ENCODE data around the gene PYGB.
A peak's percentile ranks its signal among the peaks of the same experiment; 100 is the strongest.

The PYGB gene

DNA sequence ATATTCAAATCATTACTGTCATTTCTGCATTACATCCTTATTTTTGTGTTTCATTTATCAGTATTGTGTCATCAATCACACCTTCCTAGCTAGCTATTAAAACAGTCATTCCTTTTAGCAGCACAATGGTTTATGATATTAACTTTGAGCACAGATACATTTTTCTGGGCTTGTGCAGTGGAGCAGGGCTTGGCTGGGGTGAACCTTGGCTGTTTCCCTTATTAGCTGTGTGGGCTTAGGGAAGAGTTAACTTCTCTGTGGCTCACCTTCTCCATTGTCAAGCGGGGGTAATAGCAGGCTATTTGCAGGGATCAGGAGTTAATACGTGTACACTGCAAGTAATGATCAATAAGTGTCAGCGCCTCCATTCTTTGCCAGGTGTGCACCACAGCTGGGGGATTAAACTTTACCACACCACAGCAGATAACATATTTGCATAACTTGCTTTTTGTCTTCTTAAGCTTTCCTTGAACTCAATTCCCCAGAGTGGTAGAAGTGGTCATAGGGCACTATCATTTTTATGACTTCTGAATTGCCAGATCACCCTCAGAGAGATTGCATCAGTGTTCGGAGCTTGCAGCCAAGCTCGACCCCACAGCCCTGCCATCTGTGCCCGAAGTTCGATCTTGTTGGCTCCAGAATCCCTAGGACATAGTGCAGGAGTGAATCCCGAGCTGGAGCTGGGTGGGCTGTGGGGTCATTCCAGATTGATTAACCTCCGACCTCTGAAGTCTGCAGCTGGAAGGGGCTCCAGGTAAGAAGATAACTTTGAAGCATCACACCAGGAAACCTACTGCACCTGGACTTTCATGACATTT, 1.5 kb upstream of the PYGB start:
- TF ChIP-seq ARNTL (CRISPR knock-in tag; IDR thresholded peaks at IDR 0.05; ENCODE audit: borderline replicate concordance, low read depth) (no peak), GLIS3 (CRISPR knock-in tag; IDR thresholded peaks at IDR 0.05) (no peak), RARB (CRISPR knock-in tag; IDR thresholded peaks at IDR 0.05) (no peak), TCF4 (CRISPR knock-in tag; IDR thresholded peaks at IDR 0.05; ENCODE audit: borderline replicate concordance) (no peak), PPARA (CRISPR knock-in tag; IDR thresholded peaks at IDR 0.05; ENCODE audit: borderline replicate concordance) (no peak), PATZ1 (CRISPR knock-in tag; IDR thresholded peaks at IDR 0.05; ENCODE audit: borderline replicate concordance) (no peak), CSDC2 (CRISPR knock-in tag; IDR thresholded peaks at IDR 0.05) (no peak)
- ATAC-seq: no peak

DNA sequence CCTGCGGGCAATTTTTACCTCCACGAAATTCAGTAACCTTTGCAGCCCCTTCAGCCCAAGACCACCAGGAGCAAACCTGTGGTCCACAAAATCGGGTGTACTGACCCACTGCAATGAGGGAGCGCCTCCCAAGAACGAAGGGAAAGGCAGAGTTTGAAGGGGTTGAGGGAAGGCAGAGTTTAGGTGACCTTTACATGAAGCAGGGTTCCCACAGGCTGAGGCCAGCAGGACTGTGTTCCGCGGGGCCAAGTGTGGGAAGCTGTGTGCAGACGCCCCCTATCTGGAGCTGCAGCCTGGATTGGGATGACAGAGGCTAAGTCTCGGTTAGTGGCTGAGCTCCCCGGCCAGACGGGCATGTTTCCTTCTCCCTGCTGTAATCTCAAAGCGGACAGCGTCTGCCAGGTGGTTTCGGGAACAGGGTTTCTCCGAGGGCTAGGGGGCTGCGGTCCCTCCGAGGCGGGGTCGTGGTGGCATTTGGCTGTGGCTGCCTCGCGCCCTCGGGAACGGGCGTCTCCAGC, 826 bp upstream of the PYGB start:
- TF ChIP-seq ZFP30 (CRISPR knock-in tag; IDR thresholded peaks at IDR 0.05): no peak
- TF ChIP-seq TOX (CRISPR knock-in tag; IDR thresholded peaks at IDR 0.05; ENCODE audit: borderline replicate concordance): no peak
- no peak for TF ChIP-seq OSR1 (CRISPR knock-in tag; IDR thresholded peaks at IDR 0.05)
- TF ChIP-seq ARNTL (CRISPR knock-in tag; IDR thresholded peaks at IDR 0.05; ENCODE audit: borderline replicate concordance, low read depth): no peak
- no peak for TF ChIP-seq BACH2 (CRISPR knock-in tag; IDR thresholded peaks at IDR 0.05; ENCODE audit: borderline replicate concordance)
- TF ChIP-seq PPARA (CRISPR knock-in tag; IDR thresholded peaks at IDR 0.05; ENCODE audit: borderline replicate concordance): no peak
- no peak for TF ChIP-seq ZNF565 (CRISPR knock-in tag; conservative IDR thresholded peaks at IDR 0.05; ENCODE audit: low read depth)
- ATAC-seq: peak; percentile 83

DNA sequence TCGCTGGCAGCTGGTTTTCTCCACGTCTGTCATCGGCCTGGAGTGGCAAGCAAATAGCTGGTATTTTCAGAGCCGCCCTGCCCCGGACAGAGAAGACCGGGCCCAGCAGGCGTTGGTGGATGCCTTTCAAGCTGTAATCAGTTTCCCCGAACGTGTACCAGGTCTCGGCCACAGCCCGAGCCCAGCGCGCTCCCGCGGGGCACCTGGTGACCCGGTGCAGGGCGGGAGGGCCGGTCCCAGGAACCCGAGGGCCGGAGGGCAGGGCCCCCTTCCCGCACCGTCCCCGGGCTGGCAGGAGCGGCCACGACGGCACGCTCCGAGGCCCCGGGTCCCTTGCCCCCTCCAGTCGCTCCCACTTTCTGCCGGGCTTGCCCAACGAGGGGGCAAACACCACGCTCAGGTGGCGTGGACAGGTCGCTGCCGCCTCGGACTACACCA, 348 bp upstream of the PYGB start:
- TF ChIP-seq CREB5 (CRISPR knock-in tag; IDR thresholded peaks at IDR 0.05; ENCODE audit: low read depth) (no peak), TCF4 (CRISPR knock-in tag; IDR thresholded peaks at IDR 0.05; ENCODE audit: borderline replicate concordance) (no peak), PATZ1 (CRISPR knock-in tag; IDR thresholded peaks at IDR 0.05; ENCODE audit: borderline replicate concordance) (no peak), TSHZ2 (CRISPR knock-in tag; IDR thresholded peaks at IDR 0.05) (no peak), ZC3H10 (CRISPR knock-in tag; IDR thresholded peaks at IDR 0.05) (no peak), ZNF8 (CRISPR knock-in tag; IDR thresholded peaks at IDR 0.05) (no peak), ZNF565 (CRISPR knock-in tag; conservative IDR thresholded peaks at IDR 0.05; ENCODE audit: low read depth) (no peak)

DNA sequence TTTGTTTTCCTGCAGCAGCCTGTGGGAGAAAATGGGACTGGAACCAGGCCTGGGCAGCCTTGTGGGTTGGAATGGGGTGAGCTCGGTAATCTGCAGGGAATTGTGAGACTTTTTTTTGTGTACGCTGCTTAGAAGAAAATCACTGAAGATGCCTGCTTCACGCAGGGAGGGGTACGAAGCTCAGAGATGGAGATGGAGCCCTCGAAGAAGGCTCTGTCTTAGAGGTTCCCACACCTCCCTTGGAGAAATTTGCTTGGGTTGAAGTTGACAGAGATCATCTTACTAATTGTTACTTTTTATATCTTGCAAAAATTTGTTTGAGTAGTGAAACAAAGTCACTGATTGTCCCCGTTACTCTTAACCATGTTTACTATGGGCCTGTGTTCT, 894 bp downstream of the PYGB start:
- ATAC-seq: no peak
- no peak for TF ChIP-seq OSR1 (CRISPR knock-in tag; IDR thresholded peaks at IDR 0.05)

More for the DNA sequence above, 348 bp upstream of the PYGB start:
- ATAC-seq: peak; percentile 62
